Endothelial cell of hepatic sinusoid (primary cell): ENCODE data around the gene SREBF2.

Source experiments
- in situ Hi-C: cut with HindIII; loops from 2 replicates; pipeline ENCODE4 v1.10.0; 2017; ENCODE audit warnings: low sequenced_read_pairs

SREBF2 gene

GRCh38 chr22:41875531-41876270, 42.8 kb downstream of the SREBF2 start:
- in situ Hi-C loops, result no loop called here

GRCh38 chr22:41876275-41876674, 43.4 kb downstream of the SREBF2 start:
- in situ Hi-C loops, result no loop called here

GRCh38 chr22:41876675-41877074, 43.8 kb downstream of the SREBF2 start:
- in situ Hi-C loops, result no loop called here

- in situ Hi-C loops, result loop anchor here (5.0 to 10.0 kb wide), 2 partner anchors 98 to 136 kb away; no protein-coding TSS in a partner anchor
Measured at GRCh38 chr22:41880653-41881052, 47.7 kb downstream of the SREBF2 start.

- in situ Hi-C loops, result loop anchor here (5.0 to 10.0 kb wide), 2 partner anchors 101 to 139 kb away; no protein-coding TSS in a partner anchor
Measured at GRCh38 chr22:41883400-41883799, 50.5 kb downstream of the SREBF2 start.

- in situ Hi-C loops, result loop anchor here (10.0 kb wide), 1 partner anchor 140 kb away; no protein-coding TSS in a partner anchor
Measured at GRCh38 chr22:41885116-41885515, 52.2 kb downstream of the SREBF2 start.

GRCh38 chr22:41885516-41885915, 52.6 kb downstream of the SREBF2 start:
- in situ Hi-C loops, result loop anchor here (10.0 kb wide), 1 partner anchor 141 kb away; no protein-coding TSS in a partner anchor

- in situ Hi-C loops, result loop anchor here (10.0 kb wide), 1 partner anchor 144 kb away; no protein-coding TSS in a partner anchor
Measured at GRCh38 chr22:41888627-41889200, 55.8 kb downstream of the SREBF2 start.

- in situ Hi-C loops, result no loop called here
Measured at GRCh38 chr22:41891407-41891806, 58.5 kb downstream of the SREBF2 start.

- in situ Hi-C loops, result no loop called here
Measured at GRCh38 chr22:41892721-41893120, 59.8 kb downstream of the SREBF2 start.

- in situ Hi-C loops, result no loop called here
Measured at GRCh38 chr22:41893591-41894375, 60.9 kb downstream of the SREBF2 start.

GRCh38 chr22:41898645-41899044, 65.7 kb downstream of the SREBF2 start:
- in situ Hi-C loops, result no loop called here

- in situ Hi-C loops, result no loop called here
Measured at GRCh38 chr22:41899110-41899509, 66.2 kb downstream of the SREBF2 start.

- in situ Hi-C loops, result no loop called here
Measured at GRCh38 chr22:41899992-41900651, 67.2 kb downstream of the SREBF2 start.

- in situ Hi-C loops, result no loop called here
Measured at GRCh38 chr22:41900652-41901312, 67.9 kb downstream of the SREBF2 start.

- in situ Hi-C loops, result no loop called here
Measured at GRCh38 chr22:41902016-41902415, 69.1 kb downstream of the SREBF2 start.

- in situ Hi-C loops, result no loop called here
Measured at GRCh38 chr22:41902932-41903421, 70.1 kb downstream of the SREBF2 start.

- in situ Hi-C loops, result no loop called here
Measured at GRCh38 chr22:41904450-41905410, 71.8 kb downstream of the SREBF2 start.
